ENCODE measurements around the gene EIF2S3.
"Not testable (repeated sequence)": the region's sequence is repeated elsewhere in the genome, so short reads cannot be mapped to it uniquely, and the experiment has no call there.

The EIF2S3 gene

GRCh38 chrX:24050522-24051318 is 4.0 kb upstream of the EIF2S3 start:
- not testable (repeated sequence) for DNase-seq (ENCODE audit: low spot score)

GRCh38 chrX:24055043-24055356 is 244 bp downstream of the EIF2S3 start:
- no peak for DNase-seq (ENCODE audit: low spot score)

- DNase-seq (ENCODE audit: low spot score), result no peak
Observed at GRCh38 chrX:24063488-24063887, 8.7 kb downstream of the EIF2S3 start.

GRCh38 chrX:24069877-24070276 is 15.1 kb downstream of the EIF2S3 start:
- no peak for DNase-seq (ENCODE audit: low spot score)

DNA sequence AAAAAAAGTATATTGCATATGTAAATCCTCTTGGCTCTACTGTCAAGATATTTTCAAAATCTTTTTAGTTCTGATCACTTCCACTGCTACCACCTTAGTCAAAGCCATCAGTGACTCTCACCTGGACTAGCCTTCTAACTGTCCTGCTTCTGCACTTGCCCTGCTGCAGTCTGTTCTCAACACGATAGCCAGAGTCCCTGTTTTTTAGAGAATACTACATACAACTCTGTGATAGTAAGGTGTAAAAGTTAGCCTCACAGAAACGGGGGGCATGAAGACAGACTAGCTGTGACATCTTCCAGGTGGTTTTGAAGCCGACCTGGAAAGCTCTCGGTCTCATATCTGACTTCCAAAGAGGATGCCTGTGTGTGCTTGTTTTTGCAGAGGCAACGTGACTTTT is 24.7 kb downstream of the EIF2S3 start:
- DNase-seq (ENCODE audit: low spot score), result no peak

DNA sequence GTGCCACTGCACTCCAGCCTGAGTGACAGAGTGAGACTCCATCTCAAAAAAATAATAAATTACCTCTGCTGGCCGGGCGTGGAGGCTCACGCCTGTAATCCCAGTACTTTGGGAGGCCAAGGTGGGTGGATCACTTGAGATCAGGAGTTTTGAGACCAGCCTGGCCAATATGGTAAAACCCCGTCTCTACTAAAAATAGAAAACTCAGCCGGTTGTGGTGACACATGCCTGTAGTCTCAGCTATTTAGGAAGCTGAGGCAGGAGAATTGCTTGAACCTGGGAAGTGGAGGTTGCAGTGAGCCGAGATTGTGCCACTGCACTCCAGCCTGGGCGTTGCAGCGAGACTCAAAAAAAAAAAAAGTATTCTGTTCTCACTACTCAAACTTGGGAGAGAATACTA is 25.5 kb downstream of the EIF2S3 start:
- not testable (repeated sequence) for DNase-seq (ENCODE audit: low spot score)

DNA sequence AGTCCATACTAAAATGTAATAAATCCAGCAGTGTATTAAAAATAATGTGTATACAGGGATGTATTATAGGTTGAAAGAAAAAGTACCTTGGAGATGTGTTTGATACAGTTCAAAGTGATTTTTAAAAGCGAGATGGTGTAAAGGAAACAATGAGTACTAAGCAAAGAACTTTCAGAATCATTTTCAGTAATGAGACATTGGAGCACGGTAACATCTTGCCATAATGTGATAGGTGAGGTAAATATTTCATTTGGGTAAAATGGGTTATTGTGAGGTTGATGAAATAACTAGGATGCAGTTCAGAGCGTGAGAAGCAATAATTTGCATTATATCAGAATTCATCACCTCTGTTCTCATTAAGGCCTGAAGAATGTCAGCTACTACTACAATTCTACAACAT is 25.9 kb downstream of the EIF2S3 start:
- no peak for DNase-seq (ENCODE audit: low spot score)

DNA sequence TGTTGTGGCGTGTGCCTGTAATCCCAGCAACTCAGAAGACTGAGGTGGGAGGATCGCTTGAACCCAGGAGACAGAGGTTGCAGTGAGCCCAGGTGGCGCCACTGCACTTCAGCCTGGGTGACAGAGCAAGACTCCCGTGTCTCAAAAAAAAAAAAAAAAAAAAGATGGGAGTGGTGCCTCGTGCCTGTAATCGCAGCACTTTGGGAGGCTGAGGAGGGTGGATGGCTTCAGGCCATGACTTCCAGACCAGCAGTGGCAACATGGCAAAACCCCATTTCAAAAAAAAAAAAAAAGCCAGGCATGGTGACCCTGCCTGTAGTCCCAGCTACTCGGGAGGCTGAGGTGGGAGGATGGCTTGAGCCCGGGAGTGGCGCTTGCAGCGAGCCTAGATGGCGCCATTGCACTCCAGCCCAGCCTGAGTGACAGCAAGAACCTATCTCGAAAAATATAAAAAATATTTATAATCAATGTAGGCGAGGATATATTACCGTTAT is 27.0 kb downstream of the EIF2S3 start:
- DNase-seq (ENCODE audit: low spot score), result peak; percentile 17

DNA sequence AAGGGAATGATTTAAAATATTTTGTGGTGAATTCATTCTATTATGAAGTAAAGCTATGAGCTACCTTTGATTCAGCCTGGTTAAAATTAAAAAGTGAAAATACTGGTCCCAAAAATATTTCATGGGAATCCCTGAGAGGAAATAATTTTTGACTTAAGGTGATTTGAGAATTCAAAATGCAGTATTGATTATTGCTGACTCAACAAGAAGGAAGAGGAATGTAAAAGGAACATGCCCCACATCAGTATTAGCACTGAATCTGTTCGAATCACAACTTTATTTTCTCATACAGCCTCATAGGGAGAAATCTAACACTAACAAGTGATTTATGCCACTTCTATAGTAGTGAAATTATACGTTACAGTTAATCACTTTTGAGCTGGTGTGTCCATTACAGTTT is 27.7 kb downstream of the EIF2S3 start:
- no peak for DNase-seq (ENCODE audit: low spot score)

DNA sequence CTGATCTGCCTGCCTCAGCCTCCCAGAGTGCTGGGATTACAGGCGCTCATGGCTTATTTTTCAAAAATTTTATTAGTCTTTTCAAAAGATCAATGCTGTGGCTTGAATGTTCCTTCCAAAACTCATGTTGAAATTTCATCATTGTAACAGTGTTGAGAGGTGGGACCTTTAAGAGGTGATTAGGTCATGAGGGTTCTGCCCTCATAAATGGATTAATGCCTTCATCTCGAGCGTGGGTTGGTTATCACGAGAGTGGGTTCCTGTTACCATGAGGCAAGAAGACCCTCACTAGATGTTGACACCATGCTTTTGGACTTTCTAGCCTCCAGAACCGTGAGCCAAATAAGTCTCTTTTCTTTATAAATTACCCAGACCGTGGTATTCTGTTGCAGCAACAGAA is 30.3 kb downstream of the EIF2S3 start:
- DNase-seq (ENCODE audit: low spot score), result no peak

DNA sequence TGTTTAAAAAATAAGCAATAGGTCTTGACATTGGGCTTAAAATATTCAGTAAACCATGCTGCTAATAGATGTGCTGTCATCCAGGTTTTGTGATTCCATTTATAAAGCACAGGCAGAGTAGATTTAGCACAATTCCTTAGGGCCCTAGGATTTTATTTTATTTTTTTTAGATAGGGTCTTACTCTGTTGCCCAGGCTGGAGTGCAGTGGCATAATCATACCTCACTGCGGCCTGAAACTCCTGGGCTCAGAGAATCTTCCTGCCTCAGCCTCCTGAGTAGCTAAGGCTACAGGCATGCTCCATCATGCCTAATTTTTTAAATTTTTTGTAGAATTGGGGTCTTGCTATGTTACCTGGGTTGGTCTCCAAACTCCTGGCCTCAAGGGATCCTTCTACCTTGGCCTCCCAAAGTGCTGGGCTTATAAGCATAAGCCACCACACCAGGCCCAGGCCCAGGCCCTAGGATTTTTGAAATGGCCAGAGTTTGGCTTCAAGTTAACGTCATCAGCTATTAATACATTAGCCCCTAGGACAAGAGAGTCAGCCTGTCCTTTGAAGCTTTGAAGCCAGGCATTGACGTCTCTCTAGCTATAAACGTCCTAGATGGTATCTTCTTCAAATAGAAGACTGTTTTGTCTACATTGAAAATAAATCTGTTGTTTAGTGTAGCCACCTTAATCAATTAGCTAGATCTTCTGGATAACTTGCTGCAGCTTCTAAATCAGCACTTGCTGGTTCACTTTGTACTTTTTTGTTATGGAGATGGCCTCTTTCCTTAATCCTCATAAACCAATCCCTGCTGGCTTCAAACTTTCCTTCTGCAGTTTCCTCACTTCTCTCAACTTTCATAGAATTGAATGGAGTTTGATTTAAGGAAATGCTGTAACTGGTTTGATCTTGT is 35.8 kb downstream of the EIF2S3 start:
- no peak for DNase-seq (ENCODE audit: low spot score)

GRCh38 chrX:24093746-24094145 is 39.0 kb downstream of the EIF2S3 start:
- no peak for DNase-seq (ENCODE audit: low spot score)

DNA sequence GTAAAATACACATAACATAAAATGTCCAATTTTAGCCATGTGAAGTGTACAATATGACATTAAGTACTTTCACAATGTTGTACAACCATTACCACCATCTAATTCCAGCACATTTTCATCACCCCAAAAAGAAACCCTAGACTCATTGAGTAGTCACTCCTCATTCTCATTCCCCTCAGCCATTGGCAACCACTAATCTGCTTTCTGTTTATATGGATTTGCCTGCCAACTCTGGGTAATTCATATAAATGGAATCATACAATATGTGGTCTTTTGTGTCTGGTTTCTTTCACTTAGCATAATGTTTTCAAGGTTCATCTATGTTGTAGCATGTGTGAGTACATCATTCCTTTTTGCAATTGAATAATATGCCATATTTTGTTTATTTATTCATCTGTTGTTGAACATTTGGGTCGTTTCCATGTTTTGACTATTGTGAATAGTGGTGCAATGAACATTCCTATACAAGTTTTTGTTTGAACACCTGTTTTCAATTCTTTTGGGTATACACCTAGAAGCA is 43.0 kb downstream of the EIF2S3 start:
- no peak for DNase-seq (ENCODE audit: low spot score)

- DNase-seq (ENCODE audit: low spot score), result no peak
Observed at GRCh38 chrX:24098932-24099331, 44.2 kb downstream of the EIF2S3 start.

GRCh38 chrX:24099394-24099793 is 44.6 kb downstream of the EIF2S3 start:
- DNase-seq (ENCODE audit: low spot score), result no peak

DNA sequence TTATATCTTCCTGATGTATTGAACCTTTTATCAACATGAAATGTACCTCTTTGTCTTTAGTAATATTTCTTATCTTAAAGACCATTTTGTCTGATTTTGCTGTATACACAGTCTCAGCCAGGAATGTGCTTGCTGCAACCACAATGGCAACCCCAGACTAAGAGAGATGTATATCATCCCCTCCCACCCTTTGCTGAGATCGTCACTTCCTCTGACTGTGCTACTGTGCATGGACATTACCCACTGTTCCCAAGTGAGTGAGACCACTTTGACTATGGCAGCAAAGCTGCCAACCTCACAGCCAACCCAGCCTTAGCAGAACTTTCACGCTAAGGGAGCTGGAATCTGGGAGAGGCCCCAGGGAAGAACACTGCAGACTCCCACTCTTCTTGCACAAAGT is 46.0 kb downstream of the EIF2S3 start:
- DNase-seq (ENCODE audit: low spot score), result no peak

DNA sequence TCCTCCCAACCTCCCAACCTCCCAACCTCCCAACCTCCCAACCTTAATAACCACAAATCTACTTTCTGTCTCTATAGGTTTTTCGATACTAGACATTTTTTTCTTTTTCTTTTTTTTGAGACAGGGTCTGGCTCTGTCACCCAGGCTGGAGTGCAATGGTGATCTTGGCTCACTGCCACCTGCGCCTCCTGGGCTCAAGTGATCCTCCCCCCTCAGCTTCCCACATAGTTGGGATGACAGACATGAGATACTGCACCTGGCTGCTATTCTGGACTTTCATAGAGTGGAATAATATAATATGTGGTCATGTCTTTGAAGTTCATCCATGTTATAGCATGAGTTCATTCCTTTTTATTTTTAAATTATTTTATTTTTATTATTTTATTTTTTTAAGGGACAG is 55.3 kb downstream of the EIF2S3 start:
- DNase-seq (ENCODE audit: low spot score), result no peak

DNA sequence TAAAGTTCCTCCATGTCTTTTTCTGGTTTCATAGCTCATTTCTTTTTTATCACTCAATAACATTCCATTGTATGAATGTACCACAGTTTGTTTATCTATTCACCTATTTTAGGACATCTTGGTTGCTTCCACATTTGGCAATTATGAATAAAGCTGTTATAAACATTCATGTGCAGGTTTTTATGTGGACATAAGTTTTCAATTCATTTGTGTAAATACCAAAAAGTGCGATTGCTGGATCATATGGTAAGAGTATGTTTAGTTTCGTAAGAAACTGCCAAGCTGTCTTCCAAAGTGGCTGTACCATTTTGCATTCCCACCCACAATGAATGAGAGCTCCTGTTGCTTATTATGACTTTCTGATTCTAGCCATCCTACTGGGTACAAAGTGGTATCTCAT is 58.4 kb downstream of the EIF2S3 start:
- DNase-seq (ENCODE audit: low spot score), result no peak

DNA sequence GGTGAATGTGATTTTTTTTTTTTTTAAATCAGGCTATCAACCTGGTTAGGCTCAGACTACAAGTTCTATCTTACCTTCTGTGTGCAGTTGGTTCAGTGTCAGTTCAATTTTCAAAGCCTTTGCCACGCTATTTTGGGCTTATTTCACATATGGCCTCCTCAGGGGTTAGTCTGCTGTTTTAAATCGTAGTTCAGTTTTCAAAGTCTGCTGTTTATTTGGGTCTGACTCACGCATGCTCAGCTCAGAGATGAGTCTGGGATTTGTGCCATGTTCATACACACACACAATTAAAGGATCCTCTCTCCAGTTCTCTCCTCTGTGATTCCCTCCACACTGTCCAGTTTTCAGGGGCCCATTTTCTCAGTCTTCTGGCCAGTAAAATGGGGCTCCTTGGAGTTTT is 62.5 kb downstream of the EIF2S3 start:
- DNase-seq (ENCODE audit: low spot score), result peak; percentile 85

- no peak for DNase-seq (ENCODE audit: low spot score)
Observed at GRCh38 chrX:24124244-24124799, 69.6 kb downstream of the EIF2S3 start.

DNA sequence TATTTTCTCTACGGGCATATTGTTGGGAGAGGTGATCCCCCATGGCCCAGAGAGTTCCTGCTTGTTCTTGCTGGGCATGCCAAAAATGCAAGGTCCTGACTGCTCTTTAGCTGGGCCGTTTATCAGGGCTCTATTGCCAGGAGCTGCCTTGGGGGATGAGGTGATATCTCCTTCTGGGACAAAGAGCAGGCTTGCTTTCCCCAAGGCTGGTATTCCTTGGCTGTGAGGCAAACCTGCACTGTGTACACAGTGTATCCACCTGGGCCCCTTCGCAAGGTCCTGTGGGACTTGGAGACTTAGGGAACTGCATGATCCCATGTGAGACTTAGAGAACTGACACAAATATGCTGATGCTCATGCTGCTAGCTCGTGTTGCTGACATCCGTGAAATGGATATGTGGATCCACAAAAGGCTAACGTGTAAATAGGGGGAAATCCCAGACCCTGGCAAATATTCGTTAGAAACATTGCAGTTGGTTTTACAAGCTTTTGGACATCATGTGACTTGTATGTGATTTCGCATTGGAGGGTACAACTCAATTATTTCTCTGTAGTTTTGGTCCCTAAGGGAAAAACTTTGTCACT is 70.4 kb downstream of the EIF2S3 start:
- no peak for DNase-seq (ENCODE audit: low spot score)
